NCI-H345 (cell line): ENCODE results near the gene SIGLEC6.

Source experiments
- DNase-seq: peaks from one replicate; lab custom pipeline; 2025; lab: John Stamatoyannopoulos, UW

Gene SIGLEC6

GRCh38 chr19:51548213-51548651, 16.8 kb upstream of the SIGLEC6 start:
- DNase-seq: no peak

DNA sequence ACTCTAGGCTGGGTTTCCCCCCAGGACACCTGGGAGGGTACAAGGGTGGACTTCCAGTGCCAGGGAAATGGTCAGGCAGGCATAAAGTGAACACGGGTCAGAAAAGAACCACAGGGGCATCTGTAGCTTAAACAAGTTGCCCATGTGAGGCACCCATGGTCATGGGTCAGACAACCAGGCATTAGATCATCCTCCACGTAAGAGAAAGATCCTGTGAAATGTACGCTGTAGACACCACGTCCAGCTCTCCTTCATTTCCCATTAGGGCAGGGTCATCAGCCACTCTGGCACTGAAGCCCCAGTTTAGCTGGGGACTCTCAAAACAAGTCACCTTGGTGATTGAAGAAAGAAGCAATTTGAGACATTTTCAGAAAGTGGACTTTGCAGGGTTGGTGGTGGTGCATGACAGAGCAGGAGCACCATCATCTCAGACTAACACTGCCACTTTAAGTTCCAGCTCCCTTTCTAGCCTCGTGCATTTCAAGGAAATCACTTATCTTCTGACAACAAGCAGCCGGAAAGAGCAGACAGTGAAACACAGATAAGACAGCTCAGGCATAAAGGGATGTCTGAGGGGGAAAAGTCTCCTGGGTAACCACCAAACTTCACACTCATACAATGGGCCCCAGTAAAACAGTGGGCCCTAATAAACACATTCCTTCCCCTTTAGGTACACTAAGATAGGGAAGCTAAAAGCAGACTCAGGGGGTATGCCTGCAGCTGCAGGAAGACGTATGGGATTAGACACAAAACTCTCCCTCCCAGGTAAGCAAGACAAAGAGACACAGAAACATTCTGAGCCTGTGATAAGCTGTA, 16.1 kb upstream of the SIGLEC6 start:
- DNase-seq: no peak

- no peak for DNase-seq
Measured at GRCh38 chr19:51546650-51547396, 15.4 kb upstream of the SIGLEC6 start.

DNA sequence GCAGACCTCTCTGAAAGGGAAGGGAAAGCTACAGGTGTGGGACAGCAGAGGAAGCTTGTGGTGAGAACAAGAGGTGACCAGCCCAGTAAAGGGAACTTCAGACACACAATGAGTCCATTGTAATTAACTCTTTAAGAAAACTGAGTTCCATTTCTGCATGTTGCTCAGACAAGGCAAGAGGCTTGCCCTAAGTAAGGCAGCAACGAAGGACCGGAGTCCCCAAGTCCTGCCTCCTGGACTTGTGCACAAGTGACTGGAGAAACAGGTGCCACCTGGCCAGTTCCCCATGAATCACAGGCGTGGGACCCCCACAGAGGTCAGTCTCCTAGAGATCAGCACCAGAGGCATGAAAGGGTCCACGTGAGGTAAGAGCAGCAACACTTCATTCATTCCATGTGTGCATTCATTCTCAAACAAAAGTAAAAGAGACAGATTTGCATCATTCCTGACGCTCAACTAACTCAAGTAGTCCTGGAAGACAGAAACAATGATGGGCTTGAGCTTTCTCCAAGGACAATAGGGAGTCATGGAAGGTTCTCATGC, 14.7 kb upstream of the SIGLEC6 start:
- DNase-seq: no peak

DNA sequence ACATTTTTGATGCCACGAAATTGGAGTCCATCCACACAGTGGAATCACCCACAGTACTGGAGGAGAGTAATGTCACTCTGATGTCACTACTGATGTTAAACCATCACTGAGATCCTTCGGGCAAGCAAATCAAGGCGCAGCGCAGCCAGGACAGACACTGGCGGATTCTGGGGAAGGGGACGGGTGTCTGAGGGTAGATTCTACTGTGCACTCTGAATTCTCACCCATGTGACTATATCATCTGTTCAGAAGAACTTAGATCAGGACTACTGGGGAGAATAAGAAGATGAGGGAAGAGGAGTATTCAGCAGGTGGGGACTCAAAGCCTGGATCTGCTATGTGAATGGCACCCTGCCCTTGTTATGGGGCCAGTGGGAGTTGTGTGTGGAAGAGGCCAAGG, 12.6 kb upstream of the SIGLEC6 start:
- no peak for DNase-seq

DNA sequence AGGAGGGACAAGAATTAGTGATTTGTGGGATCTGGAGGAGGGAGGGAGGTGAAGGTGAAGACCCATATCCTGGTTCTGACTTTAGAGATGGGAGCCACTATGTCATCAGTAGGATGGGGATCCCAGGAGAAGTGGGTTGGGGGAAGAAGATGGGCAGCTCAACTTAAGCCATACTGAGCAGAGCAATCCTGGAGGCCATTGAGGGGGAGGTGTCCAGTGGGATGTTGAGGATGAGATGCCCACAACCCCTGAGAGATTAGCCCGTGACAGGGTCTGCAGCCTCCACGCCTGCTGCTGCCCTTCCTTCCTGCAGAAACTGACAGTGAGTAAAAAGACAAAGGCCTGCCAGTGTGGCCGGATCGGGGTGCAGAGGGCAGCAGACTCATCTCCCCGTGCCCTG, 11.2 kb upstream of the SIGLEC6 start:
- no peak for DNase-seq

GRCh38 chr19:51541458-51542357, 10.2 kb upstream of the SIGLEC6 start:
- no peak for DNase-seq

DNA sequence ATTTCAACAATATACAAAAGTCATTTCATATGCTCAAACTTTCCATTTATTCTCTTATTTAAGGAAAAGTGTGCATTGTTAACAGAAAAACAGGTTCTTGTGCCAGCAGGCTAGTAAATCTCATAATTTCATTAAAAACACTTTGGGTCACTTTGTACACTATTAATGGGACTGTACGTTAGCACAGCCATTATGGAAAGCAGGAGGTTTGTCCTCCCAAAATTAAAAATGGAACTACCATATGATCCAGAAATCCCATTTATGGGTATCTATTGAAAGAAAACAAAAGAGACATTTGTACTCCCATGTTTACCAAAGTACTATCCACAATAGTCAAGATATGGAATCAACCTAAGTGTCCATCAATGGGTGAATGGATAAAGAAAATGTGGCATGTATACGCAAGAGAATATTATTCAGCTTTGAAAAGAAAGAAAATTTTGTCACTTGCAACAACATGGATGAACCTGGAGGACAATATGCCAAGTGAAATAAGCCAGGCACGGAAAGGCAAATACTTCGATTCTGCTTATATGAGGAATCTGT, 8.4 kb upstream of the SIGLEC6 start:
- no peak for DNase-seq

- no peak for DNase-seq
Measured at GRCh38 chr19:51535535-51535934, 4.1 kb upstream of the SIGLEC6 start.

DNA sequence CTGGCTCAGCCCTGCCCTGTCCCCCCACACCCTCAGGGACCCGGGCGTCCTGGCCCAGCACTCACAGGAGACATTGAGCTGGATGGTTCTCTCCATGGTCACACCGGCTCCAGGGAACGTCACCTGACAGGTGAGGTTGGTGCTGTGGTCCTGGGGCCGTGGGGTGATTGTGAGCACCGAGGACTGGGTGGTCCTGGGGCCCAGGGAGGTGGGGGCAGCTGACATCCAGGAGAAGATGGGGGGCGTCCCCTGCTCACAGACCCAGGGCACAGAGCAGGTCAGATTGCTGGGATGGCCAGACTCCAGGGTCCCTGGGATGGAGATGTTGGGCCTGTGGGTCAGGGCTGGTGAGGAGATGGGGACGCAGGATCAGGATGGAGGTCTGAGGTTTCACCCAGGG, 854 bp downstream of the SIGLEC6 start:
- no peak for DNase-seq

DNA sequence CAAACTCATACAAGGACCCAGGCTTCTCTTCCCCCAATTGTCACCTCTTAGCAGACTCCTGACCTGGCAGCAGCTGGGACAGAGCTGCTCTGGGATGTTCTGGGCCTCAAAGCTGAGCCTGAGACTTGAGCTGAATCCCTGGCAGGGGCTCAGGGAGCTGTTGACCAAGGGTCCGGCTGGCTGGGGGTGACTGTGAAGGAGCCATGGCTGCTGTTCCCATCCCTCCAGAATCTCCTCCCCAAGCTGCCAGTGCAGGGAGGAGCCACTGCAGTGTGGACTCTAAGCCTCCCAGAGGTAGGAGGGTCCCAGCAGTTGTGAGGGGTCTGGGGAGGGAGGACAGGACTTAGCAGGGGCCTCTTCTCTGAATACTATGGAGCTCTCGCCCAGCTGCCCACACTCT, 2.2 kb downstream of the SIGLEC6 start:
- no peak for DNase-seq

DNA sequence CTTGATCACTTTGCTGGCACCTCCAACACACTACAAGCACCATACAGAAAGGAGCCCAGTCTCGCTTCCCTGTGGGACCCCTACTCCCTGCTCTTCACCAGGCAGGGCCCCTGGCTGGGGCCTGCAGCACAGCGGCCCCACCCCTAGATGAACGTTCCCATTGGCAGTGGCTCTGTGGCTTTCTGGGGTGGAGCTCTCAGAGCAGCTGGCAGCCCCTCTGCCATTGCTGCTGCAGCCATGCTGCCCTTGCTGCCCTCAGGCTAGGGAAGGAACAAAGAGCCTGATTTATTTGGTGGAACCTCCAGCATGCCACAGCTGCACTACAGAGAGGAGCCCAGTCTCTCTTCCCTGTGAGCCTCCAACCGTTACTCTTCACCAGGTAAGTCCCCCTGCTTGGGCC, 5.8 kb downstream of the SIGLEC6 start:
- DNase-seq: no peak

- DNase-seq: no peak
Measured at GRCh38 chr19:51524666-51525264, 6.7 kb downstream of the SIGLEC6 start.

DNA sequence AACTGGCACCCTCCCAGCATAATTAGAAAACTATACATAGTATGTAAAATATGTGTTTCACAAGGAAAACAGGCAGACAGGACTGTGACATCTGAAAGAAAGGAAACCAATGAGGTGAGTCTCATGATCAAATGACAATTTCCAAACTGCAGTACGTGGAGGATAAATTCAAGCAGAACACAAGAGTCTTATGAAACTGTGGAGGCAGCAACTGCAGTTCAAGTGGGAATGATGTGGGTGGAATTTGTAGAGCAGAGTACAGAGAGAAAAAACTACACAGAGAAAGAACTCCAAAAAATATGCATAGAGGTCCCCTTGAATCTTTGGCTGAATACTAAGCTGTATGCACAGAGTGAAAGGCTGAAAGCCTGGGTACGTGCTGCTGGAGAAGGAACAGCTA, 9.7 kb downstream of the SIGLEC6 start:
- no peak for DNase-seq

DNA sequence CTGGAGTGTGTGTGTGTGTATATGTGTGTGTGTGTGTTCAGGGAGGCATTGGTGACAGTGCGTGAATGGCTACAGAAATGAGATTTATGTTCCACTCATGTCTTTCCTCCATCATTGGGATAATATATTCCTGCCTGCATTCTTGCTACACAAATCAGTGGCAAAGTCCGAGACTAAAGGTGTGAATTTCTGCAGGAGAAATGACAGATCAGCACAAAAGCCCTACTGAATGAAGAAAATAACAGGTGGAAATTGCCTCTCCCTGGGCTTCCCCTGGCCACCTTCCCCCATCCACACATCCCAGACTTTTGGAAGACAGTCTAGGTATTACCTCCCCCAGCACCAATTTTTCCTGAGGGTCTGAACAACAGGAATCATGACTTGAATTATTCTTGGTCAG, 10.1 kb downstream of the SIGLEC6 start:
- no peak for DNase-seq

GRCh38 chr19:51520728-51521127, 10.7 kb downstream of the SIGLEC6 start:
- DNase-seq: no peak

- DNase-seq: peak; percentile 0
Measured at GRCh38 chr19:51514866-51515481, 16.5 kb downstream of the SIGLEC6 start.

DNA sequence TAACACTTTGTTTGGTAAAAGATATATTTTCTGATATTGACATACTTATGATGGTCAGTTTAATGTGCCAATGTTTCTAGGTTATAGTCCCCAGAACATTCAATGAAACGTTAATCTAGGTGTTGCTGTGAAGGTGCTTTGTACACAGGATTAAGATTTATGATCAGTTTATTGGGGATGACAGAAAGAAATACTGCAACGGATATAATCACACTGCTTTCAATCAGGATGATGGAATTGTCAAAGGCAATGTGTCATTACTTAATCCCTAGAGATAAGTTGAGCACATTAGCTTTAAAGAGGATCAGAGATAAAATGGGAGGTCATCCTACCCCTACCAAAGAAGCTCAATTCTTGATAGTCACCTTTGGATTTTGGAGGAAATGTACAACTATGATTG, 17.5 kb downstream of the SIGLEC6 start:
- DNase-seq: no peak

DNA sequence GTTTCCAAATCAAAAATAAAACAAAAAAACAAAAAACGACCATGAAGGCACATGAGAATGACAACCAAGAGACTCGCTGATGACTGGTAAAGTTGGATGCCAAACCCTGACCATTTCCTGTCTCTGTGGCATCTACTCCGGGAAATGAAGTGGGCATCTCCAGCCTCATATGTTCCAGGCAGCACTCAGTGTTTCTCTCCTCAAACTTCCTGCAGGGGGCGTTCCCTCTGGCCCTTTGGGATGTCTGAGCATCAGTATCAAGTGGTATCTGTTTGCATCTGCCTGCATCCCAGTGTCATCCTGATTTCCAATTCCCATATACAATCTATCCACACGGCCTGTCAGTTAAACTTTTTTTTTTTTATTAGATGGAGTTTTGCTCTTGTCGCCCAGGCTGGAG, 20.1 kb downstream of the SIGLEC6 start:
- DNase-seq: no peak

DNA sequence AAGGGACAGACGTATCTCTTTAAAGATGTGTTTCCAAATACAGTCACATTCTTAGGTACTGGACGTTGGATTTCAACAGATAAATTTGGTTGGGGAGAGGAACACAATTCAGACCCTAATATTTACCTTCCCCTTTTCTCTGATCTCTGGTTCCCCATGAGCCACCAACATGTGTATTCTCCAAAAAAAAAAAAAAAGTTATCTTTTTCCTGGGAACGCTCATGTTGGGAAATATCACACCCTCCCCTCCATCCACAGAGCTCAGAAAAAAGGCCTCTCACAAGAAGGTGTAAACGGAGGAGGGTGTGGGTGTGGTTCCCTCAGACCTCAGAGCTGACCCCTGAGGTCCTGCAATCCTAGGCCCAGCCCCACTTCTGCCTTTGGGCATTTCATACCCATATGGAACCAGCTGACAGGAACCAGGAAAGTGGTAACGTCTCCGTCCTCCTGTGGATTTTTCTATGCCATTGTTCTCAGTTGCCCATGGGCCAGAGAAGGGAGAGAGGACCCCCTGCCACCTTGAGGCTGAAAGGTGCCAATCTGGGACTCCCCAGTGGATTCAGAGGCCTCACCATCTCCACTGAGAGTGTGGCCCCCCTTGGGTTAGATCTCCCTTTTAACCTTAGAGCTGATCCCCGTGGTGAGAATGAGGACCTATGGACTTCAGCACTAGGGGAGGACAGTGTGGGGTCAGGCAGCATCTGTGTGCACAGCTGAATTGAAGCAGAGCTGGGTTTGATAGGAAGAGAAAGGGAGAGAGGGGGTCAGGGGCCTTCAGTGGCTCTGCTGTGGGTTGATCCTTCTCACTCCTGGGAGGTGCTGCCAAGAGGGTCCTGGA, 21.4 kb downstream of the SIGLEC6 start:
- no peak for DNase-seq
